ENCODE measurements around the gene UBE2G2. TPM values are rescaled to one million over a fixed set of nuclear protein-coding genes. Genes with fewer than 3 reads are reported as not detected.

UBE2G2 gene
- total and polyA plus RNA-seq, 2 donors (not counting 1 experiment from before 2014, with no cell fraction given): 49.7 to 61.9 TPM

GRCh38 chr21:44783020-44783696 lies 18.5 kb downstream of the UBE2G2 start:
- Histone ChIP-seq H3K4me3 (replicated peaks in 1 of 4; ENCODE audit: control extremely low read depth in 1 of 4, insufficient read depth in 1 of 4, low read depth in 3 of 4, low read length in 4 of 4) (no peak overlapping the region), H3K36me3 (ENCODE audit: control insufficient read depth, insufficient read depth, low read length) (no peaks in the 10 kb centered on the region), H3K4me2 (ENCODE audit: extremely low read depth, insufficient read depth, low read length) (no peak overlapping the region), H3K27ac (ENCODE audit: insufficient read depth, low read length) (no peak overlapping the region), H3K4me1 (ENCODE audit: control insufficient read depth, extremely low read depth, insufficient read depth, low read length) (no peaks in the 10 kb centered on the region), H3K9ac (ENCODE audit: insufficient read depth, low read length) (no peak overlapping the region), H3K79me2 (ENCODE audit: control insufficient read depth, insufficient read depth, low read length) (peaks cover 23% of the 10 kb centered on the region), H2AFZ (ENCODE audit: low read length) (no peak overlapping the region), H3K9me3 (ENCODE audit: control insufficient read depth, insufficient read depth, low read depth, low read length) (no peaks in the 10 kb centered on the region), H4K20me1 (ENCODE audit: control insufficient read depth, extremely low read depth, insufficient read depth, low read length) (no peaks in the 10 kb centered on the region), H3K27me3 (ENCODE audit: control insufficient read depth, insufficient read depth, low read length) (no peaks in the 10 kb centered on the region)
- no peak for TF ChIP-seq EZH2 (IDR thresholded peaks at IDR 0.05; ENCODE audit: low read length, missing control alignments)
- TF ChIP-seq, protein P1, sequence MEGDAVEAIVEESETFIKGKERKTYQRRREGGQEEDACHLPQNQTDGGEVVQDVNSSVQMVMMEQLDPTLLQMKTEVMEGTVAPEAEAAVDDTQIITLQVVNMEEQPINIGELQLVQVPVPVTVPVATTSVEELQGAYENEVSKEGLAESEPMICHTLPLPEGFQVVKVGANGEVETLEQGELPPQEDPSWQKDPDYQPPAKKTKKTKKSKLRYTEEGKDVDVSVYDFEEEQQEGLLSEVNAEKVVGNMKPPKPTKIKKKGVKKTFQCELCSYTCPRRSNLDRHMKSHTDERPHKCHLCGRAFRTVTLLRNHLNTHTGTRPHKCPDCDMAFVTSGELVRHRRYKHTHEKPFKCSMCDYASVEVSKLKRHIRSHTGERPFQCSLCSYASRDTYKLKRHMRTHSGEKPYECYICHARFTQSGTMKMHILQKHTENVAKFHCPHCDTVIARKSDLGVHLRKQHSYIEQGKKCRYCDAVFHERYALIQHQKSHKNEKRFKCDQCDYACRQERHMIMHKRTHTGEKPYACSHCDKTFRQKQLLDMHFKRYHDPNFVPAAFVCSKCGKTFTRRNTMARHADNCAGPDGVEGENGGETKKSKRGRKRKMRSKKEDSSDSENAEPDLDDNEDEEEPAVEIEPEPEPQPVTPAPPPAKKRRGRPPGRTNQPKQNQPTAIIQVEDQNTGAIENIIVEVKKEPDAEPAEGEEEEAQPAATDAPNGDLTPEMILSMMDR (conservative IDR thresholded peaks at IDR 0.05 in 1 of 2, IDR thresholded peaks at IDR 0.05 in 1 of 2; ENCODE audit: low read depth in 1 of 2, low read length in 2 of 2): no peak
- DNase-seq (ENCODE audit: low read depth in 2 of 2): no peak

GRCh38 chr21:44780767-44781459 lies 20.7 kb downstream of the UBE2G2 start:
- H3K79me2 ChIP-seq (ENCODE audit: control insufficient read depth, insufficient read depth, low read length): peaks cover 14% of the 10 kb centered on the region
- no peaks in the 10 kb centered on the region for H3K36me3 ChIP-seq (ENCODE audit: control insufficient read depth, insufficient read depth, low read length)
- no peaks in the 10 kb centered on the region for H3K27me3 ChIP-seq (ENCODE audit: control insufficient read depth, insufficient read depth, low read length)
- DNase-seq (ENCODE audit: low read depth in 2 of 2): no peak
- H3K4me2 ChIP-seq (ENCODE audit: extremely low read depth, insufficient read depth, low read length): no peak overlapping the region
- H3K27ac ChIP-seq (ENCODE audit: insufficient read depth, low read length): no peak overlapping the region
- no peak overlapping the region for H3K4me3 ChIP-seq (replicated peaks in 1 of 4; ENCODE audit: control extremely low read depth in 1 of 4, insufficient read depth in 1 of 4, low read depth in 3 of 4, low read length in 4 of 4)
- TF ChIP-seq, protein P1 (conservative IDR thresholded peaks at IDR 0.05 in 1 of 2, IDR thresholded peaks at IDR 0.05 in 1 of 2; ENCODE audit: low read depth in 1 of 2, low read length in 2 of 2): no peak
- no peak for TF ChIP-seq EZH2 (IDR thresholded peaks at IDR 0.05; ENCODE audit: low read length, missing control alignments)
- no peaks in the 10 kb centered on the region for H3K9me3 ChIP-seq (ENCODE audit: control insufficient read depth, insufficient read depth, low read depth, low read length)
- H4K20me1 ChIP-seq (ENCODE audit: control insufficient read depth, extremely low read depth, insufficient read depth, low read length): no peaks in the 10 kb centered on the region
- no peak overlapping the region for H2AFZ ChIP-seq (ENCODE audit: low read length)
- H3K4me1 ChIP-seq (ENCODE audit: control insufficient read depth, extremely low read depth, insufficient read depth, low read length): no peaks in the 10 kb centered on the region
- no peak overlapping the region for H3K9ac ChIP-seq (ENCODE audit: insufficient read depth, low read length)

GRCh38 chr21:44780137-44780502 lies 21.5 kb downstream of the UBE2G2 start:
- no peaks in the 10 kb centered on the region for H4K20me1 ChIP-seq (ENCODE audit: control insufficient read depth, extremely low read depth, insufficient read depth, low read length)
- H3K4me3 ChIP-seq (replicated peaks in 1 of 4; ENCODE audit: control extremely low read depth in 1 of 4, insufficient read depth in 1 of 4, low read depth in 3 of 4, low read length in 4 of 4): no peak overlapping the region
- no peaks in the 10 kb centered on the region for H3K9me3 ChIP-seq (ENCODE audit: control insufficient read depth, insufficient read depth, low read depth, low read length)
- H3K4me2 ChIP-seq (ENCODE audit: extremely low read depth, insufficient read depth, low read length): no peak overlapping the region
- H3K27me3 ChIP-seq (ENCODE audit: control insufficient read depth, insufficient read depth, low read length): no peaks in the 10 kb centered on the region
- H3K27ac ChIP-seq (ENCODE audit: insufficient read depth, low read length): no peak overlapping the region
- no peaks in the 10 kb centered on the region for H3K4me1 ChIP-seq (ENCODE audit: control insufficient read depth, extremely low read depth, insufficient read depth, low read length)
- H3K9ac ChIP-seq (ENCODE audit: insufficient read depth, low read length): no peak overlapping the region
- TF ChIP-seq EZH2 (IDR thresholded peaks at IDR 0.05; ENCODE audit: low read length, missing control alignments): no peak
- TF ChIP-seq, protein P1 (conservative IDR thresholded peaks at IDR 0.05 in 1 of 2, IDR thresholded peaks at IDR 0.05 in 1 of 2; ENCODE audit: low read depth in 1 of 2, low read length in 2 of 2): no peak
- H3K36me3 ChIP-seq (ENCODE audit: control insufficient read depth, insufficient read depth, low read length): no peaks in the 10 kb centered on the region
- peaks cover 11% of the 10 kb centered on the region for H3K79me2 ChIP-seq (ENCODE audit: control insufficient read depth, insufficient read depth, low read length)
- no peak for DNase-seq (ENCODE audit: low read depth in 2 of 2)
- H2AFZ ChIP-seq (ENCODE audit: low read length): no peak overlapping the region

All from fibroblast of lung (primary cell).